H9 (cell line): ENCODE data around the gene RNF13. TPM values are rescaled to one million over a fixed set of nuclear protein-coding genes. Genes with fewer than 3 reads are reported as not detected.

ENCODE experiments used
- DNase-seq: peaks from one replicate; pipeline ENCODE4 v3.0.0-alpha.2; 2017
- H2AFZ ChIP-seq: one replicate; pipeline ENCODE4 v1.6.1; 2013; ENCODE audit warnings: mild to moderate bottlenecking, low read length, control low read depth, moderate library complexity
- H2AK5ac ChIP-seq: 2 replicates; pipeline ENCODE4 v1.6.1; 2013; ENCODE audit warnings: low read length, control low read depth, mixed read lengths; ENCODE audit not compliant: insufficient read length
- H2BK120ac ChIP-seq: one replicate; pipeline ENCODE4 v1.6.1; 2013; ENCODE audit warnings: low read depth, mild to moderate bottlenecking, low read length, control low read depth, inconsistent platforms; ENCODE audit not compliant: poor library complexity, severe bottlenecking
- H2BK12ac ChIP-seq: 2 replicates; pipeline ENCODE4 v1.6.1; 2013; ENCODE audit warnings: low read length, control low read depth, mixed read lengths, low read depth; ENCODE audit not compliant: insufficient read length
- H2BK15ac ChIP-seq: 2 replicates; pipeline ENCODE4 v1.6.1; 2013; ENCODE audit warnings: low read depth, low read length, control low read depth
- H2BK20ac ChIP-seq: one replicate; pipeline ENCODE4 v1.6.1; 2013; ENCODE audit warnings: low read depth, mild to moderate bottlenecking, low read length, control low read depth, inconsistent platforms; ENCODE audit not compliant: poor library complexity, severe bottlenecking
- H2BK5ac ChIP-seq: 2 replicates; pipeline ENCODE4 v1.6.1; 2013; ENCODE audit warnings: low read length, control low read depth, mixed read lengths; ENCODE audit not compliant: insufficient read length
- H3K14ac ChIP-seq: 2 replicates; pipeline ENCODE4 v1.6.1; 2013; ENCODE audit warnings: low read length, control low read depth; ENCODE audit not compliant: insufficient read depth
- H3K18ac ChIP-seq: 2 replicates; pipeline ENCODE4 v1.6.1; 2013; ENCODE audit warnings: low read depth, mild to moderate bottlenecking, mixed read lengths, low read length, control low read depth; ENCODE audit not compliant: insufficient read length
- H3K23ac ChIP-seq: 2 replicates; pipeline ENCODE4 v1.6.1; 2013; ENCODE audit warnings: low read length, control low read depth, mixed read lengths, low read depth; ENCODE audit not compliant: insufficient read length
- H3K23me2 ChIP-seq: 2 replicates; pipeline ENCODE4 v1.6.1; 2013; ENCODE audit warnings: low read depth, mild to moderate bottlenecking, mixed read lengths, low read length, control low read depth; ENCODE audit not compliant: insufficient read length, poor library complexity, severe bottlenecking
- H3K27ac ChIP-seq: 2 replicates; pipeline ENCODE4 v1.5.1; 2013; ENCODE audit warnings: low read length, control low read depth, mixed read lengths, low read depth; ENCODE audit not compliant: insufficient read length
- H3K27me3 ChIP-seq: 2 replicates; pipeline ENCODE4 v1.6.1; 2013; ENCODE audit warnings: low read length, control low read depth, inconsistent platforms; ENCODE audit not compliant: insufficient read depth
- H3K4ac ChIP-seq: 2 replicates; pipeline ENCODE4 v1.6.1; 2013; ENCODE audit warnings: low read depth, mild to moderate bottlenecking, control low read depth, inconsistent platforms, low read length, moderate library complexity
- H3K4me1 ChIP-seq: 2 replicates; pipeline ENCODE4 v1.6.1; 2013; ENCODE audit warnings: low read length, control low read depth, inconsistent platforms; ENCODE audit not compliant: insufficient read depth
- H3K4me2 ChIP-seq: 2 replicates; pipeline ENCODE4 v1.6.1; 2013; ENCODE audit warnings: low read length, control low read depth, mixed read lengths; ENCODE audit not compliant: insufficient read length, insufficient read depth
- H3K56ac ChIP-seq: 2 replicates; pipeline ENCODE4 v1.6.1; 2013; ENCODE audit warnings: low read depth, mild to moderate bottlenecking, mixed read lengths, low read length, control low read depth; ENCODE audit not compliant: insufficient read length
- H3K79me1 ChIP-seq: 2 replicates; pipeline ENCODE4 v1.6.1; 2013; ENCODE audit warnings: low read depth, mild to moderate bottlenecking, moderate library complexity, low read length, control low read depth, inconsistent platforms; ENCODE audit not compliant: insufficient read depth, poor library complexity, severe bottlenecking
- H3K79me2 ChIP-seq: 2 replicates; pipeline ENCODE4 v1.6.1; 2013; ENCODE audit warnings: low read length, control low read depth, inconsistent platforms; ENCODE audit not compliant: insufficient read depth
- H3K9ac ChIP-seq: 2 replicates; pipeline ENCODE4 v1.6.1; 2013; ENCODE audit warnings: low read length, control low read depth, mixed read lengths; ENCODE audit not compliant: insufficient read length; ENCODE audit errors: extremely low read depth
- H3K9me3 ChIP-seq: one replicate; pipeline ENCODE4 v1.6.1; 2013; ENCODE audit warnings: low read depth, low read length, inconsistent platforms; ENCODE audit not compliant: control insufficient read depth
- H3T11ph ChIP-seq: one replicate; pipeline ENCODE4 v1.6.1; 2013; ENCODE audit warnings: mild to moderate bottlenecking, low read length, control low read depth, inconsistent platforms
- H4K20me1 ChIP-seq: one replicate; pipeline ENCODE4 v1.6.1; 2013; ENCODE audit not compliant: control insufficient read depth, insufficient read length, insufficient read depth
- H4K5ac ChIP-seq: 2 replicates; pipeline ENCODE4 v1.6.1; 2013; ENCODE audit warnings: low read depth, mild to moderate bottlenecking, mixed read lengths, low read length, control low read depth; ENCODE audit not compliant: insufficient read length
- H4K8ac ChIP-seq: replicated peaks from 2 replicates; pipeline ENCODE4 v1.6.1; 2013; ENCODE audit warnings: low read length, control low read depth, mixed read lengths, low read depth; ENCODE audit not compliant: insufficient read length
- H4K91ac ChIP-seq: 2 replicates; pipeline ENCODE4 v1.6.1; 2013; ENCODE audit warnings: low read depth, mild to moderate bottlenecking, moderate library complexity, mixed read lengths, low read length, control low read depth; ENCODE audit not compliant: insufficient read length
- H3K27ac Mint-ChIP-seq, 3 experiments: 2 replicates in 2 of 3; 3 replicates in 1 of 3; pipeline ENCODE4 v1.8.0; 2020 to 2021; ENCODE audit warnings: mixed read lengths in 3 of 3, mild to moderate bottlenecking in 1 of 3, moderate library complexity in 1 of 3
- H3K27me3 Mint-ChIP-seq: 2 replicates; pipeline ENCODE4 v1.8.0; 2021; ENCODE audit warnings: low read depth, mild to moderate bottlenecking, moderate library complexity, mixed read lengths
- H3K36me3 Mint-ChIP-seq, 3 experiments: 2 replicates in 2 of 3; 3 replicates in 1 of 3; pipeline ENCODE4 v1.8.0; 2020 to 2021; ENCODE audit warnings: low read depth in 3 of 3, mixed read lengths in 3 of 3; ENCODE audit not compliant: insufficient read depth in 1 of 3
- H3K4me1 Mint-ChIP-seq, 2 experiments: 2 replicates each; pipeline ENCODE4 v1.8.0; 2020; ENCODE audit warnings: mixed read lengths in 2 of 2
- H3K4me3 Mint-ChIP-seq, 2 experiments: 2 replicates in 1 of 2; 3 replicates in 1 of 2; pipeline ENCODE4 v1.8.0; 2020 to 2021; ENCODE audit warnings: mild to moderate bottlenecking in 2 of 2, mixed read lengths in 2 of 2, moderate library complexity in 1 of 2
- H3K9me3 Mint-ChIP-seq, 2 experiments: 2 replicates in 1 of 2; 3 replicates in 1 of 2; pipeline ENCODE4 v1.8.0; 2020; ENCODE audit warnings: mild to moderate bottlenecking in 2 of 2, mixed read lengths in 2 of 2, moderate library complexity in 1 of 2
- WGBS: extraction: QIAGEN DNeasy Blood & Tissue Kit; methylation state at CpG from one replicate; pipeline ENCODE4 v1.1.7; 2013; ENCODE audit warnings: missing lambda C conversion rate, low lambda C conversion rate, mixed read lengths; ENCODE audit not compliant: insufficient read length; ENCODE audit errors: extremely low coverage; 5-methylcytosine and 5-hydroxymethylcytosine counted together
- total RNA-seq: library from RNA; stranded (reverse); gene quantifications from 2 replicates; pipeline ENCODE4 v1.2.1, GENCODE V29; 2021
- TF ChIP-seq, protein P1 (sequence below): fragments of 200-600 bp; sonication (generic); conservative IDR thresholded peaks from 3 replicates; pipeline ENCODE4 v1.8.0; 2021; ENCODE audit warnings: antibody characterized with exemption, mild to moderate bottlenecking

Gene RNF13
- total RNA-seq, 1 experiment from 2014 or later: 23.4 TPM

DNA sequence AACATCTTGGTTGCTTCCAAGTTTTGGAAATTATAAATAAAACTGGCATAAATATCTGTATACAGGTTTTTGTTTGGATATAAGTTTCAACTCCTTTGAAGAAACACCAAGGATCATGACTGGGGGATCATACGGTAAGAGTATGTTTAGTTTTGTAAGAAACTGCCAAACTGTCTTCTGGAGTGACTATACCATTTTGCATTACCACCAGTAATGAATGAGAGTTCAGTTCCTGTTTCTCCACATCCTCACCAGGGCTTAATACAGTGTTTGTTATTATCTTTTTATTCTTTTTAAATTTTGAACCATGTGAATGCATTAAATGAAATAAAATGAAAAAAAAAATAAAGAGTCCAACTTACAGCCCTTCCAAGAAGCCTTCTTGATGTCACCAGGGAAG is 17.0 kb upstream of the RNF13 start:
- H3K79me2 ChIP-seq: no peaks in the 10 kb centered on the region
- H2BK120ac ChIP-seq: no peak overlapping the region
- Mint-ChIP-seq H3K4me1 (no peaks in the 10 kb centered on the region), H3K27ac (no peak overlapping the region), H3K36me3 (no peaks in the 10 kb centered on the region), H3K4me3 (no peak overlapping the region), H3K9me3 (no peaks in the 10 kb centered on the region; a peak in 1 of 5 replicates), H3K27me3 (no peaks in the 10 kb centered on the region; the same call in none of the 2 replicates)
- no peak overlapping the region for H2BK5ac ChIP-seq
- no peak overlapping the region for H3K4me2 ChIP-seq
- no peak overlapping the region for H3K23ac ChIP-seq
- H3K79me1 ChIP-seq: no peaks in the 10 kb centered on the region
- no peak overlapping the region for H4K8ac ChIP-seq
- H4K91ac ChIP-seq: no peak overlapping the region
- H3K14ac ChIP-seq: no peak overlapping the region
- no peak overlapping the region for H3K27ac ChIP-seq
- no CpG with 5 or more reads among the region's 1 CpG for WGBS
- no peak for DNase-seq
- H2BK15ac ChIP-seq: no peak overlapping the region
- H3K18ac ChIP-seq: no peak overlapping the region
- no peak overlapping the region for H2BK12ac ChIP-seq
- no peaks in the 10 kb centered on the region for H3K27me3 ChIP-seq
- no peak overlapping the region for H3K56ac ChIP-seq
- H3T11ph ChIP-seq: no peak overlapping the region
- no peaks in the 10 kb centered on the region for H4K20me1 ChIP-seq
- H3K23me2 ChIP-seq: no peaks in the 10 kb centered on the region
- no peak overlapping the region for H2AK5ac ChIP-seq
- H3K4ac ChIP-seq: no peak overlapping the region
- H3K9me3 ChIP-seq: no peaks in the 10 kb centered on the region
- H3K4me1 ChIP-seq: no peaks in the 10 kb centered on the region
- H2BK20ac ChIP-seq: no peak overlapping the region
- TF ChIP-seq, protein P1, sequence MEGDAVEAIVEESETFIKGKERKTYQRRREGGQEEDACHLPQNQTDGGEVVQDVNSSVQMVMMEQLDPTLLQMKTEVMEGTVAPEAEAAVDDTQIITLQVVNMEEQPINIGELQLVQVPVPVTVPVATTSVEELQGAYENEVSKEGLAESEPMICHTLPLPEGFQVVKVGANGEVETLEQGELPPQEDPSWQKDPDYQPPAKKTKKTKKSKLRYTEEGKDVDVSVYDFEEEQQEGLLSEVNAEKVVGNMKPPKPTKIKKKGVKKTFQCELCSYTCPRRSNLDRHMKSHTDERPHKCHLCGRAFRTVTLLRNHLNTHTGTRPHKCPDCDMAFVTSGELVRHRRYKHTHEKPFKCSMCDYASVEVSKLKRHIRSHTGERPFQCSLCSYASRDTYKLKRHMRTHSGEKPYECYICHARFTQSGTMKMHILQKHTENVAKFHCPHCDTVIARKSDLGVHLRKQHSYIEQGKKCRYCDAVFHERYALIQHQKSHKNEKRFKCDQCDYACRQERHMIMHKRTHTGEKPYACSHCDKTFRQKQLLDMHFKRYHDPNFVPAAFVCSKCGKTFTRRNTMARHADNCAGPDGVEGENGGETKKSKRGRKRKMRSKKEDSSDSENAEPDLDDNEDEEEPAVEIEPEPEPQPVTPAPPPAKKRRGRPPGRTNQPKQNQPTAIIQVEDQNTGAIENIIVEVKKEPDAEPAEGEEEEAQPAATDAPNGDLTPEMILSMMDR: no peak
- no peak overlapping the region for H4K5ac ChIP-seq
- H3K9ac ChIP-seq: no peak overlapping the region
- no peak overlapping the region for H2AFZ ChIP-seq
